K562 (cell line): ENCODE measurements around the gene REM2. TPM values are rescaled to one million over a fixed set of nuclear protein-coding genes. Genes with fewer than 3 reads are reported as not detected.

ENCODE experiments used
- RERE ChIP-seq: sonication (generic); formaldehyde crosslinking; IDR thresholded peaks from 2 replicates; pipeline ENCODE4 v1.8.0; 2023; ENCODE audit warnings: missing genetic modification reagents, mild to moderate bottlenecking, borderline replicate concordance
- ZNF398 ChIP-seq: fragments of 250-450 bp; sonication (Bioruptor Pico); IDR thresholded peaks from 2 replicates; pipeline ENCODE4 v1.8.0; 2021; ENCODE audit warnings: moderate library complexity, mild to moderate bottlenecking, inconsistent platforms
- ZNF639 ChIP-seq, 2 experiments: fragments of 200-800 bp in 1 of 2; sonication (Bioruptor generic) in 1 of 2; sonication (generic) in 1 of 2; formaldehyde crosslinking in 1 of 2; IDR thresholded peaks in 1 of 2; conservative IDR thresholded peaks in 1 of 2; 2 replicates each; pipeline versions ENCODE4 v1.5.0 to v1.6.1; 2016 to 2020; ENCODE audit warnings: missing compliant biosample characterization in 1 of 2, missing genetic modification characterization in 1 of 2, missing genetic modification reagents in 1 of 2
- polyA plus RNA-seq, 8 experiments: library from polyadenylated mRNA; depleted of rRNA in 4 of 8; stranded (reverse) in 5 of 8; unstranded in 3 of 8; fragments of >200 nt; fragmentation: Nextera tagmentation in 2 of 8; fragmentation: Illumina TruSeq in 1 of 8; extraction: Ambion mirVana in 2 of 8; extraction: Trizol in 1 of 8; gene quantifications; 2 replicates each; pipeline versions ENCODE4 v1.2.1 to v1.2.3, GENCODE V29; 2011 to 2014; ENCODE audit warnings: inconsistent platforms in 1 of 8, missing spikeins in 1 of 8
- total RNA-seq, 7 experiments: library from RNA; depleted of rRNA in 6 of 7; stranded (reverse); fragments of >200 nt in 6 of 7; fragmentation: Illumina TruSeq in 2 of 7; extraction: Trizol in 2 of 7; gene quantifications; 2 replicates each; pipeline versions ENCODE4 v1.2.1 to v1.2.3, GENCODE V29; 2011 to 2021; ENCODE audit warnings: low replicate concordance in 1 of 7

The REM2 gene
- total and polyA plus RNA-seq, 9 of the 15 experiments (the other 6 are each of a cell fraction or from before 2014, with no cell fraction given), result 0.18 to 1.0 (median 0.38) TPM

- TF ChIP-seq RERE (CRISPR knock-in tag) (no peak), ZNF639 (CRISPR knock-in tag; conservative IDR thresholded peaks at IDR 0.05 in 1 of 2, IDR thresholded peaks at IDR 0.05 in 1 of 2) (no peak), ZNF398 (no peak)
Observed at GRCh38 chr14:22900081-22900799, 17.2 kb downstream of the REM2 start (continued).
